HG02763 (cell line): ENCODE data around the gene CBLN1.
"Not testable (repeated sequence)": the region's sequence is repeated elsewhere in the genome, so short reads cannot be mapped to it uniquely, and the experiment has no call there.

Experiments
- ATAC-seq: cut with Tn5 transposase; IDR thresholded peaks from one replicate; pipeline ENCODE4 v1.9.1; 2021; ENCODE audit warnings: mild to moderate bottlenecking, moderate library complexity; ENCODE audit not compliant: unreplicated experiment

The CBLN1 gene

DNA sequence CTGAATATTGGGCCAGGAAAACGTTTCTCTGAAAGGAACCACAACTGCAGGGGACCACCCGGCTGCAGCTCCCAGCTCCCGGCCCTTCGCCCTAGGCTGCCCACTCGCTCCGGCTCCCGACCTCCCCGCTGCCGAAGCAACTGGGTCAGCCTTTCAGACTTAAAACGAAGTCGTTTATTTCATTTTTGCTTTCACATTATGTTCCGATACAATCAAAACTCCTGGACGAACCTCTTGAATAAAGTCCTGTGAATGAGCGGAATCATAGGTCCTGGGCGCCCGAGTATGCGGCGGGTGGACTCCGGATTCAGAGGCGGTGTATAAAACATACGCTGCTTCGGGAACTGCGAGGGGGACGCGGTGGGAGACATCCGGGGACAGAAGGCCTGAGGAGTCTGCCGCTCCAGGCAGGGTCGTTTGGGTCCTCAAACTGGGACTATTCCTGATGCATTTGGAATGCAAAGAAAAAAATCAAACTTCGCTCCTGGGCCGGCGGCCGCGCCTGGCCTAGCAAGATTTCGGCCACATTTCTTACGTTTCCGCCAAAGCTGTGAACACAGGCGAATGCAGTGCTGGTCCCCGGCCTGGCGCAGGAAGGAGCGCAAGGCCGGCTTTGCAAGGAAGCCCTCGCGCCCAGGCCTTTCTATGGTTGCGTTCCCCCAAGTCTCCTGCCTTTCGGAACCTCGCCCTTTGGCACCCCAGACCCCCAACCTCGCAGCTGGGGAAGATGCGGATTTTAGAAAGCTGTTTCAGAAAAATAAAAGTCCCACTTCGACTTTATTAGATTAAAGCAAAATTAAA lies 3.7 kb downstream of the CBLN1 start:
- no peak for ATAC-seq

DNA sequence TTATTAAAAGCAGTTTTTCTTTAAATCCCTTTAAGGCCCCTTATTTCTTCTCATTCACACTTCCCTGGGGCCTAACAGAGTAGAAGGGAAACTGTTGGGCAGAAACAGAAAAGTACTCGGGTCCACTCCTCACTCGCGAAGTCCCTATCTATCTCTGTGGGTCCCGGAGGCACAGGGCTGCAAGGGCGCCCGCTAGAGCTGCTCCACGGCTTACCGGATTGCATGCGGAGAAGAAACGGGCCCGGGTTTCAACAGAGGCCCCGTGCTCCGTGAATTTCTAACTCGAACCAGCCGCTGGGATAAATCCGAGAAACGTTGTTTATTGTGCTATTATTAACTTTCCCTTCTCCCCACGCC lies 4.3 kb downstream of the CBLN1 start:
- ATAC-seq = no peak

- no peak for ATAC-seq
These were observed 4.8 kb downstream of the CBLN1 start for GRCh38 chr16:49276646-49277385.

GRCh38 chr16:49275870-49276269 lies 5.8 kb downstream of the CBLN1 start:
- no peak for ATAC-seq

GRCh38 chr16:49275050-49275730 lies 6.4 kb downstream of the CBLN1 start:
- no peak for ATAC-seq

DNA sequence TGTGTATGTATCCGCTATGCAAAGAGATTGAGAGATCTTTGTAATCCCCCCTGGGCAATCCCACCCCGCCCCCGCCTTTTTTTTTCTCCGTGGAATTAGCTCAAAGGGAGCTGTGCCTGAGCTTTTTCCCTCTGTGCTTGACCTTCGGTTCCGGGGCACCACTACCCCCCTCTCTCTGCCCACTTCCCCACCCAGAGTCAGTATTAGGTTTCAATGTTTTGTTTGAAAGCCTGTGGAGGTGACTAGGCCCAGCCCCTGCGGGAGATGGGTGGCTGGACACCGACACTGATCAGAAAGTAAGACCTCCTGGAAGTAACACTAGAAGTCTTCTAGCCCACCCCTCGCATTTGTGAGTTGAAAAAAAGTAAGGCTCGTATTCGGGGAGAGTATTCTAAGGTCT lies 7.0 kb downstream of the CBLN1 start:
- no peak for ATAC-seq

- no peak for ATAC-seq
These were observed 7.9 kb downstream of the CBLN1 start for GRCh38 chr16:49273771-49274170.

DNA sequence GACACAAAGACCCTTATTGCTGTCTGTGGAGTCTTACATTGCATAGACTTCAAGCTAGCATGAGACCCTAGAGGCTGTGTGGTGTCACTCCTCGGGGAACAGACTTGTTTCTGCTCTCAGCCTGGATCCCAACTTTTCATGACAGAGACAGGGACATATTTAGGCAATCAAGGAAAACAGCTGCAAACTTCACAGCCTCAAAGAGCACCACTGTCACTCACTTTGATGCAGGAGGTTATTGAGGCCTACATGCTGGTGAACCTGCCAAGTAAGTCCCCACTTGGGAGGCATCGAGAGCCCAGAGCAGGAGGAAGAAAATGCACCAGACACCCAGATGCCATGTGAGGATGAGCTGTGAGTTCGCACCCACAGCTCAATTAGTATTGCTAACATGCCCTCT lies 10.3 kb downstream of the CBLN1 start:
- ATAC-seq = no peak

DNA sequence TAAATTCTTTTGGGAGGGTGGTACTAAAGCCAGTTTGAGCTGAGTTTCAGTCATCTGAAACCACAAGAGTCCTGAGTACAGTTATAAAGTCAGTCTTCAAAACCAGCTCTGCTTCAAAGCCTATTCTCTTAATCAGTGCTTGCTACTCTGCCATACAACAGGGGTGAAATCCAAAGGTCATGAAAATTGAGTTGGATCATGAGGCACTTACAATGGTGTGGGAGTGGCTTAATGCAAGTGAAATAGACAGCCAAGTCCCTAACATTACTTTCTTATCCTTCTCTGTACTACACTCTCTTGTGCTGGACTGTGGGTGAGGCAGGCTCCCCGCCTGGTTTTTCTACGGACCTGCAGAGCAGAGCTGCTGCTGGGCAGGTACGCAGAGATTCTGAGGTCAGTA lies 12.4 kb downstream of the CBLN1 start:
- ATAC-seq = no peak

DNA sequence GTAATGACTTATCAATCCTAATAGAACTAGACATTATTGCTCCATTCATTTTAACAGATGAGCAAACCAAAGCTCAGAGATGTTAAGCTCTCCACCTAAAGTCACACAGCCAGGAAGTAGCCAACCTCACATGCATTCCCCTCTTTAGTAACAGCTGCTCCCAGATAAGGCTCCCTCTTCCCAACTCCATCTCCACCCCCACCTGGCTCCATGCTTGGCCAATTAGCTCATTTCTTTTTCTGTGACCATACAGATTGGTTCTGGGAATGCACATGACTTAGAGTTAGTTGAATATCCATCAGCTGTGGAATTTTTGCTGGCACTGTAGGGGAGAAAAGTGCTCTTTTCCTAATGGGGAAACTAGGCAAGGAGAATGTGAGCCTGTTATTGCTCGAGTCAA lies 13.0 kb downstream of the CBLN1 start:
- ATAC-seq = no peak

- no peak for ATAC-seq
These were observed 19.1 kb downstream of the CBLN1 start for GRCh38 chr16:49262501-49262900.

GRCh38 chr16:49261930-49262329 lies 19.7 kb downstream of the CBLN1 start:
- ATAC-seq = no peak

- ATAC-seq = no peak
These were observed 20.6 kb downstream of the CBLN1 start for GRCh38 chr16:49260956-49261530.

DNA sequence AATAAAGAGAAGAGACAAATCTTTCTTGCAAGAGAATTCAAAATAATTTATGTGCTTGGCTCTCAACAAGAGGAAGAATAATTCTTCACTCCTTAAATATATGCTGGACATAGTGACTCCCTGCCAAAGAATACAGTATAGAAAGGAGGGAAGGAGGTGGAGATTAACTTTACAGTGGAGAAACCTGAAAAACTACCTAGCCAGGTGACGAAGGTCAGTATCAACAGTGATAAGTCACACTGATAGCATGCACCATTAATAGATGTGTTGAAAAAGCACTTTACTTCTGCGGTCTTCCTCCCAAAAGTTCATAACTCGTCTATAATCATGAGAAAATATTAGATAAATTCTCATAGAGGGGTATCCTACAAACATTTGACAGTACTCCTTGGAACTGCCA lies 21.4 kb downstream of the CBLN1 start:
- ATAC-seq = no peak

DNA sequence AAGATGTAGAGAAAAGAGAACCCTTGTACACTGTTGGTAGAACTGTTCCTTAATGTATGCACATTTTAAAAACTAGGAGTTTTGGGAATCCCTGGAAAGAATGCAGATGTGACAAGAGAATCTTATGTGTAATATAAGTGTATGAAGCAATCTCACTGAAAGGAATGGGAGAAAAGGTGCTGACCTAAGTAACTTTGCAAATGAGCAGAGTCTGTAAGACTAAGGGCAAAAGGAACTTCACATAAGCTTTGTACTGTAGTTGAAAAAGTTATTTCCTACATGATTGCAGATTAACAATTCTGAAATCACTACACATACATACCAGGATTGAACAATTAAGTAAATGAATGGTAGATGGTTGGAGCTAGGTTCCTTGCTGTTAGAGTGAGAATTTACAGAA lies 22.3 kb downstream of the CBLN1 start:
- ATAC-seq = no peak

- ATAC-seq = no peak
These were observed 30.9 kb downstream of the CBLN1 start for GRCh38 chr16:49250689-49251088.

DNA sequence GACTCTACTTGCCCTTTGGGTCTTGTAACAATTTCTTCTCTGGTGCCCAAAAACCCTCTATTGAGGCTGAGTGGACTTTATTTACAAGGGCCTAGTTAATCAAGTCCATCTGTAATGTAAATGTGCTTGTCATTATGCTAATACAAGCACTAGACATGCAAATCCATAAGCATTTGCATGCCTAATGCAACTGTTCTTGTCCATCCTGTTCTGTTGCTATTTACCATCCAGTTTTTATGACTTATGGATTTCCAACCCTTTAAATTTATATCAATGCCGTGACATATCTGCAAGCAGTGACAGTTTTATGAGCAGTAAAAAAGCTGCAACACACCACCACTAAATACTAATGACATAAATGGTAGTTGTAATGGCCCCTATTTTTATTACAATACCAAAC lies 33.4 kb downstream of the CBLN1 start:
- ATAC-seq = no peak

DNA sequence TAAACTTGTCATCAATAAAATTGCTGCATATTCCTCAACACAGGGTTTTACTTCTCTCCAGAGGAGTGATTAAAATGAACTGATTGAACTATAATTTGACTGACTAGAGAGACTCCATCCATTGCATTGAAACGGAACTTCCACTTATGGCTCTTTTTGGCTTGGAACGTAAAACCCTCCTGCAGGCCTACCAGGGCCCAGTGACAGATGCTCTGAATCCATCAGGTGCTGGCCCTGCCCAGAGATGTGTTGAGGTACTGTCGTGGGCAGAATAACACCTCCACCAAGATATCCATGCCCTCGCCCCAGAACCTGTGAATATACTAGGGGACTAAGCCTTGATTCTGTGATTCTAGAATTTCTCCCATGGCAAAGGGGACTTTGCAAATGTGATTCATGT lies 45.4 kb downstream of the CBLN1 start:
- no peak for ATAC-seq

- not testable (repeated sequence) for ATAC-seq
These were observed 53.3 kb downstream of the CBLN1 start for GRCh38 chr16:49228335-49228734.
